ENCODE data around the gene DKK2. TPM values are rescaled to one million over a fixed set of nuclear protein-coding genes. Genes with fewer than 3 reads are reported as not detected.
"Not testable (repeated sequence)": the region's sequence is repeated elsewhere in the genome, so short reads cannot be mapped to it uniquely, and the experiment has no call there.

The DKK2 gene
- total RNA-seq, 1 experiment from 2014 or later: 0.74 TPM

- no peak for DNase-seq (ENCODE audit: low read depth)
These were observed 121.9 kb downstream of the DKK2 start for GRCh38 chr4:106914223-106914622.

- DNase-seq (ENCODE audit: low read depth): no peak
These were observed 126.5 kb downstream of the DKK2 start for GRCh38 chr4:106909486-106910188.

- not testable (repeated sequence) for DNase-seq (ENCODE audit: low read depth)
These were observed 128.1 kb downstream of the DKK2 start for GRCh38 chr4:106908049-106908448.

- no peak for DNase-seq (ENCODE audit: low read depth)
These were observed 128.9 kb downstream of the DKK2 start for GRCh38 chr4:106907216-106907615.

GRCh38 chr4:106906728-106907127 lies 129.4 kb downstream of the DKK2 start:
- DNase-seq (ENCODE audit: low read depth): no peak

- peak; percentile 56 for DNase-seq (ENCODE audit: low read depth)
These were observed 137.4 kb downstream of the DKK2 start for GRCh38 chr4:106898621-106899230.

- DNase-seq (ENCODE audit: low read depth): no peak
These were observed 142.2 kb downstream of the DKK2 start for GRCh38 chr4:106893903-106894302.

- no peak for DNase-seq (ENCODE audit: low read depth)
These were observed 142.7 kb downstream of the DKK2 start for GRCh38 chr4:106893395-106893881.

GRCh38 chr4:106892786-106893185 lies 143.3 kb downstream of the DKK2 start:
- DNase-seq (ENCODE audit: low read depth): no peak

GRCh38 chr4:106875340-106875739 lies 160.8 kb downstream of the DKK2 start:
- no peak for DNase-seq (ENCODE audit: low read depth)
